H9 (cell line): ENCODE results near the gene ARID1B. TPM values are rescaled to one million over a fixed set of nuclear protein-coding genes. Genes with fewer than 3 reads are reported as not detected.

Experiments used
- DNase-seq: peaks from one replicate; pipeline ENCODE4 v3.0.0-alpha.2; 2017
- H2AFZ ChIP-seq: one replicate; pipeline ENCODE4 v1.6.1; 2013; ENCODE audit warnings: mild to moderate bottlenecking, low read length, control low read depth, moderate library complexity
- H2AK5ac ChIP-seq: 2 replicates; pipeline ENCODE4 v1.6.1; 2013; ENCODE audit warnings: low read length, control low read depth, mixed read lengths; ENCODE audit not compliant: insufficient read length
- H2BK120ac ChIP-seq: one replicate; pipeline ENCODE4 v1.6.1; 2013; ENCODE audit warnings: low read depth, mild to moderate bottlenecking, low read length, control low read depth, inconsistent platforms; ENCODE audit not compliant: poor library complexity, severe bottlenecking
- H2BK12ac ChIP-seq: 2 replicates; pipeline ENCODE4 v1.6.1; 2013; ENCODE audit warnings: low read length, control low read depth, mixed read lengths, low read depth; ENCODE audit not compliant: insufficient read length
- H2BK15ac ChIP-seq: 2 replicates; pipeline ENCODE4 v1.6.1; 2013; ENCODE audit warnings: low read depth, low read length, control low read depth
- H2BK20ac ChIP-seq: one replicate; pipeline ENCODE4 v1.6.1; 2013; ENCODE audit warnings: low read depth, mild to moderate bottlenecking, low read length, control low read depth, inconsistent platforms; ENCODE audit not compliant: poor library complexity, severe bottlenecking
- H2BK5ac ChIP-seq: 2 replicates; pipeline ENCODE4 v1.6.1; 2013; ENCODE audit warnings: low read length, control low read depth, mixed read lengths; ENCODE audit not compliant: insufficient read length
- H3K14ac ChIP-seq: 2 replicates; pipeline ENCODE4 v1.6.1; 2013; ENCODE audit warnings: low read length, control low read depth; ENCODE audit not compliant: insufficient read depth
- H3K18ac ChIP-seq: 2 replicates; pipeline ENCODE4 v1.6.1; 2013; ENCODE audit warnings: low read depth, mild to moderate bottlenecking, mixed read lengths, low read length, control low read depth; ENCODE audit not compliant: insufficient read length
- H3K23ac ChIP-seq: 2 replicates; pipeline ENCODE4 v1.6.1; 2013; ENCODE audit warnings: low read length, control low read depth, mixed read lengths, low read depth; ENCODE audit not compliant: insufficient read length
- H3K23me2 ChIP-seq: 2 replicates; pipeline ENCODE4 v1.6.1; 2013; ENCODE audit warnings: low read depth, mild to moderate bottlenecking, mixed read lengths, low read length, control low read depth; ENCODE audit not compliant: insufficient read length, poor library complexity, severe bottlenecking
- H3K27ac ChIP-seq: 2 replicates; pipeline ENCODE4 v1.5.1; 2013; ENCODE audit warnings: low read length, control low read depth, mixed read lengths, low read depth; ENCODE audit not compliant: insufficient read length
- H3K27me3 ChIP-seq: 2 replicates; pipeline ENCODE4 v1.6.1; 2013; ENCODE audit warnings: low read length, control low read depth, inconsistent platforms; ENCODE audit not compliant: insufficient read depth
- H3K4ac ChIP-seq: 2 replicates; pipeline ENCODE4 v1.6.1; 2013; ENCODE audit warnings: low read depth, mild to moderate bottlenecking, control low read depth, inconsistent platforms, low read length, moderate library complexity
- H3K4me1 ChIP-seq: 2 replicates; pipeline ENCODE4 v1.6.1; 2013; ENCODE audit warnings: low read length, control low read depth, inconsistent platforms; ENCODE audit not compliant: insufficient read depth
- H3K4me2 ChIP-seq: 2 replicates; pipeline ENCODE4 v1.6.1; 2013; ENCODE audit warnings: low read length, control low read depth, mixed read lengths; ENCODE audit not compliant: insufficient read length, insufficient read depth
- H3K56ac ChIP-seq: 2 replicates; pipeline ENCODE4 v1.6.1; 2013; ENCODE audit warnings: low read depth, mild to moderate bottlenecking, mixed read lengths, low read length, control low read depth; ENCODE audit not compliant: insufficient read length
- H3K79me1 ChIP-seq: 2 replicates; pipeline ENCODE4 v1.6.1; 2013; ENCODE audit warnings: low read depth, mild to moderate bottlenecking, moderate library complexity, low read length, control low read depth, inconsistent platforms; ENCODE audit not compliant: insufficient read depth, poor library complexity, severe bottlenecking
- H3K79me2 ChIP-seq: 2 replicates; pipeline ENCODE4 v1.6.1; 2013; ENCODE audit warnings: low read length, control low read depth, inconsistent platforms; ENCODE audit not compliant: insufficient read depth
- H3K9ac ChIP-seq: 2 replicates; pipeline ENCODE4 v1.6.1; 2013; ENCODE audit warnings: low read length, control low read depth, mixed read lengths; ENCODE audit not compliant: insufficient read length; ENCODE audit errors: extremely low read depth
- H3K9me3 ChIP-seq: one replicate; pipeline ENCODE4 v1.6.1; 2013; ENCODE audit warnings: low read depth, low read length, inconsistent platforms; ENCODE audit not compliant: control insufficient read depth
- H3T11ph ChIP-seq: one replicate; pipeline ENCODE4 v1.6.1; 2013; ENCODE audit warnings: mild to moderate bottlenecking, low read length, control low read depth, inconsistent platforms
- H4K20me1 ChIP-seq: one replicate; pipeline ENCODE4 v1.6.1; 2013; ENCODE audit not compliant: control insufficient read depth, insufficient read length, insufficient read depth
- H4K5ac ChIP-seq: 2 replicates; pipeline ENCODE4 v1.6.1; 2013; ENCODE audit warnings: low read depth, mild to moderate bottlenecking, mixed read lengths, low read length, control low read depth; ENCODE audit not compliant: insufficient read length
- H4K8ac ChIP-seq: replicated peaks from 2 replicates; pipeline ENCODE4 v1.6.1; 2013; ENCODE audit warnings: low read length, control low read depth, mixed read lengths, low read depth; ENCODE audit not compliant: insufficient read length
- H4K91ac ChIP-seq: 2 replicates; pipeline ENCODE4 v1.6.1; 2013; ENCODE audit warnings: low read depth, mild to moderate bottlenecking, moderate library complexity, mixed read lengths, low read length, control low read depth; ENCODE audit not compliant: insufficient read length
- H3K27ac Mint-ChIP-seq, 3 experiments: 2 replicates in 2 of 3; 3 replicates in 1 of 3; pipeline ENCODE4 v1.8.0; 2020 to 2021; ENCODE audit warnings: mixed read lengths in 3 of 3, mild to moderate bottlenecking in 1 of 3, moderate library complexity in 1 of 3
- H3K27me3 Mint-ChIP-seq: 2 replicates; pipeline ENCODE4 v1.8.0; 2021; ENCODE audit warnings: low read depth, mild to moderate bottlenecking, moderate library complexity, mixed read lengths
- H3K36me3 Mint-ChIP-seq, 3 experiments: 2 replicates in 2 of 3; 3 replicates in 1 of 3; pipeline ENCODE4 v1.8.0; 2020 to 2021; ENCODE audit warnings: low read depth in 3 of 3, mixed read lengths in 3 of 3; ENCODE audit not compliant: insufficient read depth in 1 of 3
- H3K4me1 Mint-ChIP-seq, 2 experiments: 2 replicates each; pipeline ENCODE4 v1.8.0; 2020; ENCODE audit warnings: mixed read lengths in 2 of 2
- H3K4me3 Mint-ChIP-seq, 2 experiments: 2 replicates in 1 of 2; 3 replicates in 1 of 2; pipeline ENCODE4 v1.8.0; 2020 to 2021; ENCODE audit warnings: mild to moderate bottlenecking in 2 of 2, mixed read lengths in 2 of 2, moderate library complexity in 1 of 2
- H3K9me3 Mint-ChIP-seq, 2 experiments: 2 replicates in 1 of 2; 3 replicates in 1 of 2; pipeline ENCODE4 v1.8.0; 2020; ENCODE audit warnings: mild to moderate bottlenecking in 2 of 2, mixed read lengths in 2 of 2, moderate library complexity in 1 of 2
- WGBS: extraction: QIAGEN DNeasy Blood & Tissue Kit; methylation state at CpG from one replicate; pipeline ENCODE4 v1.1.7; 2013; ENCODE audit warnings: missing lambda C conversion rate, low lambda C conversion rate, mixed read lengths; ENCODE audit not compliant: insufficient read length; ENCODE audit errors: extremely low coverage; 5-methylcytosine and 5-hydroxymethylcytosine counted together
- total RNA-seq: library from RNA; stranded (reverse); gene quantifications from 2 replicates; pipeline ENCODE4 v1.2.1, GENCODE V29; 2021
- TF ChIP-seq, protein P1 (sequence below): fragments of 200-600 bp; sonication (generic); conservative IDR thresholded peaks from 3 replicates; pipeline ENCODE4 v1.8.0; 2021; ENCODE audit warnings: antibody characterized with exemption, mild to moderate bottlenecking

Gene ARID1B
- total RNA-seq, 1 experiment from 2014 or later, result 88.2 TPM

DNA sequence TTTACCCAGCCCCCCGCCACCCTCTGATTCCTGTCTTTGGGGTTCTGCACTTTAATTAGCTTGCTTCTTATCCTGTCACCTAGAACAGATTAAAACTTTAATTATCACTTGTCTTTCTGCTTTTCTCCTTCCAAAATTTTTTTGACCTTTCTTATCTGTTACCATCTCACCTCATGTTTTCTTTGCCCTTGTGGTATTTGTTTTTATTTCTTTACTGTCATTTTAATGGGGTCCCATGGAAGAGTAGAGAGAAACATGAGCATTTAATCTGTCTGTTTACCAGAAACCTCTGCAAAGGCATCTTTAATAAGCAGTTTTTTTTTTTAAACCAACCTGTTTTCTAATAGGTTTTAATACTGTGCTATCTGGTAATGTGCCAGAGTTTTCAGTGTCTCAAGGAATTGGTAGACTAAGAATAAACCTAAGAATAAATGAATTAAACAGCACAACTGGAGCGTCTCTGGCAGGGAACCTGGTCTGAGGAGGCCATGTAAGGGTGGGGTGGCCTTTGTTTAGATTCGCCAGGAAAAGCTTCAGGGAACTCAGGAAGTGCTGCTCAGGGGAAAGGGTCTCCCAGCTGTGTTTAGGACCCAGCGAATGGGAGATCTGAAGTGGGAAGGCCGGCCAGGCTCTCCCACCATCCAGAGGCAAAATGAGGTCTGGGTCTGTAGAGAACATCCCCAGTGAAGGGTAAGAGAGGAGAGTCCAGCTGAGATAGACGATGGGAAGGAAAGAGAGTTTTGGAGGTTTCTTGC is 69.8 kb downstream of the ARID1B start:
- H2BK5ac ChIP-seq, result no peak overlapping the region
- no peak for DNase-seq
- no CpG with 5 or more reads among the region's 6 CpGs for WGBS
- H3T11ph ChIP-seq, result no peak overlapping the region
- no peak overlapping the region for H3K56ac ChIP-seq
- Mint-ChIP-seq H3K36me3 (peaks cover 0 to 5% (median 0%) of the 10 kb centered on the region in 3 experiments; a peak in 1 of 7 replicates), H3K4me1 (peaks cover 90 to 91% of the 10 kb centered on the region in 2 experiments), H3K27me3 (no peaks in the 10 kb centered on the region), H3K27ac (peak overlapping the region; percentile 50 to 94 (median 51)), H3K4me3 (peak overlapping the region in 1 of 2 experiments; percentile 46; a peak in 2 of 5 replicates), H3K9me3 (no peaks in the 10 kb centered on the region)
- no peak overlapping the region for H4K91ac ChIP-seq
- H3K4me1 ChIP-seq, result peaks cover 12% of the 10 kb centered on the region; the same call in 1 of the 2 replicates
- no peak overlapping the region for H3K9ac ChIP-seq
- no peak overlapping the region for H4K8ac ChIP-seq
- no peak overlapping the region for H3K18ac ChIP-seq
- TF ChIP-seq, protein P1, sequence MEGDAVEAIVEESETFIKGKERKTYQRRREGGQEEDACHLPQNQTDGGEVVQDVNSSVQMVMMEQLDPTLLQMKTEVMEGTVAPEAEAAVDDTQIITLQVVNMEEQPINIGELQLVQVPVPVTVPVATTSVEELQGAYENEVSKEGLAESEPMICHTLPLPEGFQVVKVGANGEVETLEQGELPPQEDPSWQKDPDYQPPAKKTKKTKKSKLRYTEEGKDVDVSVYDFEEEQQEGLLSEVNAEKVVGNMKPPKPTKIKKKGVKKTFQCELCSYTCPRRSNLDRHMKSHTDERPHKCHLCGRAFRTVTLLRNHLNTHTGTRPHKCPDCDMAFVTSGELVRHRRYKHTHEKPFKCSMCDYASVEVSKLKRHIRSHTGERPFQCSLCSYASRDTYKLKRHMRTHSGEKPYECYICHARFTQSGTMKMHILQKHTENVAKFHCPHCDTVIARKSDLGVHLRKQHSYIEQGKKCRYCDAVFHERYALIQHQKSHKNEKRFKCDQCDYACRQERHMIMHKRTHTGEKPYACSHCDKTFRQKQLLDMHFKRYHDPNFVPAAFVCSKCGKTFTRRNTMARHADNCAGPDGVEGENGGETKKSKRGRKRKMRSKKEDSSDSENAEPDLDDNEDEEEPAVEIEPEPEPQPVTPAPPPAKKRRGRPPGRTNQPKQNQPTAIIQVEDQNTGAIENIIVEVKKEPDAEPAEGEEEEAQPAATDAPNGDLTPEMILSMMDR, result no peak
- H2BK20ac ChIP-seq, result no peak overlapping the region
- no peak overlapping the region for H3K27ac ChIP-seq
- no peak overlapping the region for H2BK120ac ChIP-seq
- H3K79me2 ChIP-seq, result peaks cover 31% of the 10 kb centered on the region; the same call in 1 of the 2 replicates
- H4K20me1 ChIP-seq, result no peaks in the 10 kb centered on the region
- peaks cover 8% of the 10 kb centered on the region for H3K79me1 ChIP-seq
- no peak overlapping the region for H2BK15ac ChIP-seq
- H2AK5ac ChIP-seq, result no peak overlapping the region
- H2AFZ ChIP-seq, result no peak overlapping the region
- H3K23me2 ChIP-seq, result no peaks in the 10 kb centered on the region
- H2BK12ac ChIP-seq, result no peak overlapping the region
- no peaks in the 10 kb centered on the region for H3K9me3 ChIP-seq
- H3K14ac ChIP-seq, result no peak overlapping the region
- H3K27me3 ChIP-seq, result no peaks in the 10 kb centered on the region
- no peak overlapping the region for H3K23ac ChIP-seq
- H3K4ac ChIP-seq, result no peak overlapping the region
- no peak overlapping the region for H4K5ac ChIP-seq
- H3K4me2 ChIP-seq, result no peak overlapping the region
